HG02763 (cell line): ENCODE results near the gene PDCD7.

Source experiments
- ATAC-seq: cut with Tn5 transposase; IDR thresholded peaks from one replicate; pipeline ENCODE4 v1.9.1; 2021; ENCODE audit warnings: mild to moderate bottlenecking, moderate library complexity; ENCODE audit not compliant: unreplicated experiment

The PDCD7 gene

DNA sequence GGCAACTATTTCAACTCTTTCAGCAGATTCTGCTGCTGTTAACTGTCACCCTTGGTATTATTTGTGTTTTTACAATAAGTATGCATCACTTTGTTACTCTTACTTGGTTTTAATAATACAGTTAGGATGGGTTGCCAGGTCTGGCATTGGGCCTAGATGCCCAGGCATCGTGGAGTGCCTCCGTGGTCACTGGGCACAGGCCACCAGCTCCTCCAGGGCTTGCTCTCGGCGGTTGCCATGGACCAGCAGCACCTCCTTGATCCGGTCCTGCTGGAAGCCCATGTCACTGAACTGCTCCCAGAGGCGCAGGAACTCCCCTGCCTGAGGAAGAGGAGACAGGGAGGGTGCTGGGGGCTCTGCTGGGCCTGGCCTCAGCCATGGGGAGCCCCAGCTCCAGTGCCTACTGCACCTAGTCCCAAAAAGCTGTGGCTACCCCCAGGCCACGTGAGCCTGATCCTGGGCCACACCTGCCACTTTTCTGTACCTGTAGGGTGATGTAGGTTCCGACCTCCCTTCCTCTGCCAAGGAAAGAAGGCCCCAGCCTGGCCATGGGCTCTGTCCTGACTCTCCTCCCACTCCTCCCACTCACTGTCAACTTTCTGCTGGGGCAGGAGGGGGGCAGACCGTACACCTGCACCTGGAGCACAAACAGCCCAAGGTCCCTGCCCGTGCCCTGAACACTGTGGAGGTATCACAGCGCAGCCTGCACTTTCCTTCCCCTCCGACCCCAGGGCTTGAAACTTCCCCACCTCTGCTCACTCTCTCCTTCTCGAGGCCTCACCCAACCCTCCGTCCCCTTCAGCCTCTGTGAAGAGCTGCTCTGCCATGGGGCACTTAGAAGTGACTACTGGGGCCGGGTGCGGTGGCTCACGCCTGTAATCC, 40.5 kb downstream of the PDCD7 start:
- ATAC-seq = no peak

- no peak for ATAC-seq
These were observed 41.5 kb downstream of the PDCD7 start for GRCh38 chr15:65091946-65092770.

GRCh38 chr15:65089206-65089824, 44.3 kb downstream of the PDCD7 start:
- ATAC-seq = no peak

DNA sequence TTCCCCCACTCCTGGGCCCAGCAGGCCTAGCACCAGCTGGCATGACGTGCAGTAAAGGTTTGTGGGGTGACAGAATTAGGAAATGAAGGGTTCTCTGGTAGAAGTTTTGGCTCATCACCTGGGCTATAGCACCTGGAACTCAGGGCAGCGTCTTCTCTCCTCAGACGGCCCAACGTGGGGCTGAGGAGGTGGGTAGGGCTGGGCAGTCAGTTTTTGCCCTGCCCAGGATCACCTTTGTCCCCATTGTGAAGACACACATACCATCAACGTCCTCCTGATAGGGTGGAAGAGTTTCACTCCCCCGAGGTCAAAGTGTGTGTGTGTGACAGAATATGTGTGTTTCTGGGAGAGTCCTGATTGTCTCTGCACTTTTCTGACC, 45.0 kb downstream of the PDCD7 start:
- ATAC-seq = no peak

DNA sequence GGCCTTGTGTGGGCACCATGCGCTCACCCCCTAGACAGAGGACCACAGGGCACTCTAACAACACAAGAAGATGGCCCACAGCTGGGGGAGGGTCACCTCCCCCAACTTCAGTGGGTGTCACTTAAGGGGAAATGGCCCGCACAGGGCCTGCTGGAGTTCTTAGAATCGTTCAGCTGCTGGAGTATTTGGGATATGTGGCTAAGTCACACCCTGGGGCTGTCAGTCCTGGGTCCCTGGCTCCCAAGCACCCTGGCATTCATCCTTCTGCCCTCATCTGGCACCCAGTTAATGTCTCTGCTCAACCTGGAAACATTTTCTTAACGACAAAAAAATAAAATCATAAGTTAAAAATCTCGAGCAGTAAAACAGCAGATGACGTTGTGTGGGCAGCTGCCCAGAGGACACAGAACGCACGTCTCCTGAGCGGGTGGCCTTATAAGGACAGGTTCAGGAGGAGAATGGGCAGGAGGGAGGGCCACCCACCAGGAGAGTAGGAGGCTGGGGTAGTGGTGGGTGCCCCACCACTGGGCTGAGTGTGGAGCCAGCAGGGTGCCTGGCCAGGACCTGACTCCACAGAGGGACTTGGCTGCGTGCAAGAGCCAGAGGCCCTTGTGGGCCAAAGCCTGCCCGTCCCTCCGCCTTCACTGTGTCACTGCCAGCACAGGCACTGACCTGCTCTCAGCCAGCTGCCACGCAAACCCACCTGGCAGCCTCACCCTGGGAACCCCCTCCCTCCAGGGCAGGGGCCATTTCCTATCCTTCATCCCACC, 45.5 kb downstream of the PDCD7 start:
- ATAC-seq = no peak

DNA sequence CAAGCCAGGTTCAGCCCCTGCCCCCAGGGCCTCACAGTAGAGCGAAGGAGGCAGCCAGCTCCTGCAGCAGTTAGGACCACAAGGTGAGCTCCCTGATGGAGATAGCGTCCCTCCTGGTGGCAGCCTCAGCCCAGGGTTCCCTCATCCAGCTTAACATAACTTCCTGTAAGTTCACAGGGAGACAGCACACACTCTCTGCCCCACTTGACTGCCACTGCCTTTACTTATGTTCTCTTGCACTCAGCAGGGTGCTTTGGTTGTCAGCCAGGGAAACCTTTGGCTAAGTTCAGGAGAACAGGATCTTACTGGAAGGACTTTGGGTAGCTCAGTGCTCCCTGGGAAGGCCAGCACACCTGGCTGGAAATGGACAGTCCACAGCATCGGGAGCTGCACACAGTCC, 46.2 kb downstream of the PDCD7 start:
- ATAC-seq = no peak

GRCh38 chr15:65086680-65087111, 46.9 kb downstream of the PDCD7 start:
- ATAC-seq = no peak

DNA sequence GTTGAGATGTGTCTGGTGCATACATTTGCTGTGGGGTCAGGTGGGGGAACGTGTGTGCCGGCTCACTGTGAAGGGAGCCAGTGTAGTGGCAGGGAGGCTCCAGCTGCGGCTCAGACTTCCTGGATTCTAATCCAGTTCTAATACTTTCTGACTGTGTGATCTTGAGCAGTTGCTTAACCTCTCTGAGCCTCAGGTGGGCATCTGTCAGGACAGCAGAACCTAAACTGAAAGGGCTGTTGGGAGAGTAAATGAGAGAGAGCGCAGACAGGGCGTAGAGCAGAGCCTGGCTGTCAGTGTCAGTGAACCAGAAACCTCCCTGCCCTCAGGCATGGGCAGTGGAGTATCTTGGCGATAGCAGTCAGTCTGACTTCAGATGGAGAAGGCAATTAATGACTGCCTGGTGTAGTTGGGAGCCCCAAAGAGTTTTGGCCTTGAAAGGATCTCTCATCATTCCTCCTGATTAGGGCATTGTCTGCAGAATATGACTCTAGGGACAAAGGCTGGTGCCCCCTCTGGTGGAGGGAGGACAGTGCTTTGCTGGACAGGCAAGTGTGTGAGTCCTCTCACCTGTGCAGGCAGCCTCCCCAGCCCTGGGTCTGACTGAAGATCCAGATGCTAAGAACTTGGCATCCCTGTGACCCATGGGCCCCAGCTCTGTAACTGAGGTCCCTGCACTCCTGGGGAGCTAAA, 47.5 kb downstream of the PDCD7 start:
- ATAC-seq = no peak

DNA sequence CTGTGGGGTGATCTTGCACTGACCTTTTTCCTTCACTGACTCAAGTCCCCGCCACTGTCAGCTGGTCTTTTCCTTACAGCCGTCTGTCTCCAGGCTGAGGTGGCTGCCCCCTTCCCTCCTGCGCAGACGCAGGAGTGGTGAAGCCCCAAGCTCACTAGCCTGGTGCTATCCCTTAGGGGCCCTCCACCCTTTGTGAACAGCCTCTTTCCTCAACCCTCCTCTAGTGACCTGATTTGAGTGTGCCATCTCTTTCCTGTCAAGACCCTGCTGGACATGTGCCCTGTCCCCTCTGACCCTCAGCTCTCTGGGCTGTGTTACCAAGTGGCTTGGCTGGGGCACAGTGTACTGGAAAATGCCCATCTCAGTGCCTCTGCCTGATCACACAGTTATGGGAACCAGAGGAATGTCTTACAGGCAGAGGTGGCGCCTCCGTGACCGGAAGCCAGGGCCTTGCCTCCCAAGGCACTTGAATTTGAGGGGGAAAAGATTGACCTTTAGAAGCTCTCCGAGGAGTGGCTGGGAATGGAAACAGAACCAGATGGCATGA, 48.3 kb downstream of the PDCD7 start:
- ATAC-seq = no peak

DNA sequence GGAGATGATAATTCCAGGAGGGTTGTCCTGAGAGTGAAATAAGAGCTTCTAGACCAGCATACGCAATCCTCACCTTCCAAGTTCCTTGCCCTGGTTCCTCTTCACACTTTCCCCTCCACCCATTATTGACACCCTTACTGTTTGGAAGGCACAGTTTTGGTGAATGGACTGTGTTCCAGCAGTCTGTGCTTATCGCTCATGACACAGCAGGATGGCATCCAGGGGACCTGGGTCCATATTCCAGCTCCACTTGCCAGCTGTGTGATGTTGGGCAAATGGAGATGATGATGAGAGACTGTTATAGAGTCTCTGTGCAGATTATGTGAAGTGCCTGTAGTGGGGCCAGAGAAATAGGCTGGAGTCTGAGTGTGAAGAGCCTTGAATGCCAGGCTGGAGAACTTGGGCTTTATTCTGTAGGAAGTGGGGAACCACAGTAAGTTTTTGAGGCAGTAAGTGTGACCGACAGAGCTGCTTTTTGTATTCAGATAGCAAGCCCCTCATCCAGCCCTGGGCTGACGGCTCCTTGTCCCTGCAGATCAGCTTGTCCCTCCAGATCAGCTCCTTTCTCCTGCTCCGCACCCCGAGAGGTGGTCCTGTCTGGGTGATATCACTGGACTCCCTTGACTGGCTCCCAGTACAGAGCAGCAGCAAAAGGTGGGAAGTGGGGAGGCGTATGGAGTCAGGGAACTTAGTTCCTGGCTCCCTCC, 49.0 kb downstream of the PDCD7 start:
- no peak for ATAC-seq

- no peak for ATAC-seq
These were observed 50.3 kb downstream of the PDCD7 start for GRCh38 chr15:65083262-65083701.

DNA sequence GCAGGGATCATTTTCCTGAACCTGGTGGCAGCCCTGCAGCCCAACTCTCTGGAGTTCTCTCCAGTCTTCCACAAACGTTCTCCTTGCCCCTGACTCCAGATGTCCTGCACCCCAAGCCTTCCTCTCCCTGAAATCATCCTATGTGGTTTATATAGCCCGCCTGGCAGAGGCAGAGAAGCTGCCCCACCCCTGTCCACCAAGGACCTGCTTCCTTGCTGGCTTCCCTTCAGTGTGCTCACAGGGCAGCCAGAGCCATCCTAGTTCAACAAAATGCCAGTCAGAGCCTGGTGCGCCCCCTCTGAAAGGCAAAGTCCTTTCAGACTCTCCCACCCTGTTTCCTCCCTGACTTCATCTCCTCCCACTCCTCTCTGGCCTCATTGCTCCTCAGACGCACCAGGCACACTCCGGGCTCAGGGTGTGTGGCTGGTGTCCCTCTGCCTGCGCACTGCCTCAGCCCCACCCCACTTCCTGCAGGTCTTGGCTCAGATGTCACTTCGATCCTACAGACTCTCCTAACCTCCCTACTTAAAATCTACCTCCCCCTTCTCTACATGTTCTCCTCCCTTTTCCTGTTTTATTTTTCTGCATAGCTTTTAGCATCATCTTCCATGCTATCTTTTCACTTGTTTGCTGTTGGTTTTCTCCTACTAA, 51.2 kb downstream of the PDCD7 start:
- ATAC-seq = no peak

GRCh38 chr15:65081758-65082157, 51.9 kb downstream of the PDCD7 start:
- no peak for ATAC-seq

- ATAC-seq = no peak
These were observed 52.3 kb downstream of the PDCD7 start for GRCh38 chr15:65081270-65081669.

DNA sequence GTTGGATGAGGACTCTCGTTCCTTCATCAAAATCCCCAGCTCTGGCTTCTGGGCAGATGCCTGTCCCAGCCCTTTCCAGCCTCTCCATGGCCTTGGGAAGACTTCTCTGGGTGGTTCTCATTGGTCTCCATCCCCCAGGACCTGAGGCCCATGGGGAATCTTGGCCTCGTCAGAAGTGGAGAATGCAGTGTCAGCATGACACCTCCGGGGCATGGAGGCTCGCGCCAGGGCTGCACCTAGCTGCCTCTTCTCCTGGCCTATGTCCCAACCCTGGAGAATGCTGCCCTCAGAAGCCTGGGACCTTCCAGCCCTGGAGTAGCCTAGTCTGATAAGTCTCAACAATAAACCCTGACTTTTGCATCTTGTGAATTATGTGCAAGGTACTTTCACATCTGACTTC, 54.0 kb downstream of the PDCD7 start:
- ATAC-seq = no peak

- no peak for ATAC-seq
These were observed 55.6 kb downstream of the PDCD7 start for GRCh38 chr15:65077981-65078352.

- ATAC-seq = no peak
These were observed 56.2 kb downstream of the PDCD7 start for GRCh38 chr15:65077291-65077980.
